HepG2 (cell line): Measurements from ENCODE around the gene OR11A1. TPM values are rescaled to one million over a fixed set of nuclear protein-coding genes. Genes with fewer than 3 reads are reported as not detected.

Experiments
- ATAC-seq: fragments of 200-7000 bp; cut with Tn5 transposase; 3 replicates; pipeline ENCODE4 v1.9.1; 2020; ENCODE audit warnings: mild to moderate bottlenecking, moderate library complexity
- BruUV-seq: library from RNA; stranded (reverse); fragments of 400-500 nt; replicated peaks from 2 replicates; lab custom pipeline; 2021; lab: Mats Ljungman, UMichigan
- CTCF ChIA-PET: fragments of 300-600 bp; formaldehyde crosslinking; extraction: SDS; loops from one replicate; lab custom pipeline; 2021; ENCODE audit warnings: low total read pairs, inconsistent platforms, low intra/inter-chr PET ratio; lab: Yijun Ruan, JAX
- POLR2A ChIA-PET: fragments of 350-600 bp; sonication (Branson Sonifier 250); formaldehyde crosslinking; loops from one replicate; lab custom pipeline; 2020; ENCODE audit warnings: antibody characterized with exemption, inconsistent platforms; lab: Yijun Ruan, JAX
- DNase-seq: peaks from one replicate; pipeline ENCODE4 v3.0.0-alpha.2; 2015; ENCODE audit warnings: low spot score
- FAIRE-seq: peaks from 3 replicates; lab custom pipeline; 2011; peaks lifted over from hg19 to GRCh38; lab: Jason Lieb, UNC
- H2AFZ ChIP-seq: one replicate; pipeline ENCODE4 v1.6.1; 2011; ENCODE audit warnings: low read length, inconsistent platforms
- H3K27ac ChIP-seq: fragments of 300-600 bp; 3 replicates; pipeline ENCODE4 v1.8.0; 2011; ENCODE audit warnings: mixed run types, mild to moderate bottlenecking, mixed read lengths, low read length, inconsistent platforms; ENCODE audit not compliant: insufficient read depth; ENCODE audit errors: extremely low read length
- H3K27me3 ChIP-seq, 2 experiments: fragments of 200-600 bp in 1 of 2; 2 replicates in 1 of 2; 3 replicates in 1 of 2; pipeline versions ENCODE4 v1.6.0 to v1.8.0; 2011; ENCODE audit warnings: low read length in 2 of 2, mild to moderate bottlenecking in 2 of 2, moderate library complexity in 2 of 2, inconsistent platforms in 1 of 2; ENCODE audit not compliant: insufficient read depth in 2 of 2, control insufficient read depth in 1 of 2
- H3K36me3 ChIP-seq, 2 experiments: fragments of 200-600 bp in 1 of 2; replicated peaks in 1 of 2; 2 replicates in 1 of 2; 3 replicates in 1 of 2; pipeline versions ENCODE4 v1.5.1 to v1.8.0; 2011; ENCODE audit warnings: low read length in 2 of 2, inconsistent platforms in 1 of 2; ENCODE audit not compliant: insufficient read depth in 2 of 2, control insufficient read depth in 1 of 2
- H3K4me1 ChIP-seq: 2 replicates; pipeline ENCODE4 v1.5.1; 2012; ENCODE audit warnings: low read length, inconsistent platforms; ENCODE audit not compliant: insufficient read depth
- H3K4me2 ChIP-seq: 2 replicates; pipeline ENCODE4 v1.6.0; 2011; ENCODE audit warnings: low read depth, low read length, inconsistent platforms
- H3K4me3 ChIP-seq, 3 experiments: fragments of 200-600 bp in 1 of 3; sonication (generic), shearing (Covaris generic) in 1 of 3; replicated peaks in 1 of 3; 2 replicates each; pipeline ENCODE4 v1.5.1; 2011 to 2016; ENCODE audit warnings: low read length in 3 of 3, inconsistent platforms in 2 of 3, low read depth in 2 of 3, mild to moderate bottlenecking in 2 of 3, control low read depth in 1 of 3, mixed read lengths in 1 of 3; ENCODE audit not compliant: insufficient read depth in 1 of 3
- H3K79me2 ChIP-seq: one replicate; pipeline ENCODE4 v1.6.1; 2011; ENCODE audit warnings: low read length, inconsistent platforms; ENCODE audit not compliant: insufficient read depth
- H3K9ac ChIP-seq: 2 replicates; pipeline ENCODE4 v1.6.0; 2011; ENCODE audit warnings: mild to moderate bottlenecking, low read depth, low read length, inconsistent platforms; ENCODE audit not compliant: insufficient read depth
- H3K9me3 ChIP-seq: 2 replicates; pipeline ENCODE4 v1.5.1; 2012; ENCODE audit warnings: mild to moderate bottlenecking, low read length
- H4K20me1 ChIP-seq: 2 replicates; pipeline ENCODE4 v1.6.0; 2011; ENCODE audit warnings: inconsistent platforms, mild to moderate bottlenecking, low read length, moderate library complexity; ENCODE audit not compliant: insufficient read depth
- CTCF ChIP-seq: sonication (generic); formaldehyde crosslinking; IDR thresholded peaks from 2 replicates; pipeline ENCODE4 v1.5.0; 2020; ENCODE audit warnings: mild to moderate bottlenecking, missing genetic modification reagents, moderate library complexity
- JUNB ChIP-seq: sonication (generic); formaldehyde crosslinking; IDR thresholded peaks from 2 replicates; pipeline ENCODE4 v1.8.0; 2022; ENCODE audit warnings: missing genetic modification reagents, mild to moderate bottlenecking, borderline replicate concordance
- MAFF ChIP-seq: IDR thresholded peaks from 2 replicates; pipeline ENCODE4 v1.6.1; 2011; ENCODE audit warnings: low read depth, low read length, improper control_type of control experiment
- PRDM10 ChIP-seq: sonication (generic); formaldehyde crosslinking; IDR thresholded peaks from 2 replicates; pipeline ENCODE4 v1.4.0; 2020; ENCODE audit warnings: low read depth, missing genetic modification reagents
- SALL2 ChIP-seq: sonication (generic); formaldehyde crosslinking; IDR thresholded peaks from 2 replicates; pipeline ENCODE4 v1.8.1; 2023; ENCODE audit warnings: mild to moderate bottlenecking, missing genetic modification reagents, inconsistent platforms
- SSRP1 ChIP-seq: IDR thresholded peaks from 2 replicates; pipeline ENCODE4 v1.6.1; 2016; ENCODE audit warnings: control low read depth
- U2AF2 ChIP-seq: fragments of 200-400 bp; formaldehyde crosslinking; IDR thresholded peaks from 2 replicates; pipeline ENCODE4 v1.6.1; 2017; ENCODE audit warnings: low read depth, mild to moderate bottlenecking, low read length
- ZMAT5 ChIP-seq: sonication (generic); formaldehyde crosslinking; IDR thresholded peaks from 2 replicates; pipeline ENCODE4 v1.5.0; 2020; ENCODE audit warnings: mild to moderate bottlenecking, low read depth, missing genetic modification reagents, borderline replicate concordance
- ZNF264 ChIP-seq: sonication (generic); formaldehyde crosslinking; IDR thresholded peaks from 2 replicates; pipeline ENCODE4 v1.4.0; 2020; ENCODE audit warnings: missing genetic modification reagents
- ZNF512 ChIP-seq: sonication (generic); formaldehyde crosslinking; IDR thresholded peaks from 2 replicates; pipeline ENCODE4 v1.4.0; 2020; ENCODE audit warnings: mild to moderate bottlenecking, missing genetic modification reagents
- ZNF563 ChIP-seq: sonication (generic); formaldehyde crosslinking; IDR thresholded peaks from 2 replicates; pipeline ENCODE4 v1.8.0; 2022; ENCODE audit warnings: mild to moderate bottlenecking, moderate library complexity, missing genetic modification reagents
- WGBS: methylation state at CpG from one replicate; pipeline ENCODE4 v1.1.6; 2017; ENCODE audit warnings: low lambda C conversion rate; 5-methylcytosine and 5-hydroxymethylcytosine counted together
- in situ Hi-C: cut with HindIII; loops from 2 replicates; pipeline ENCODE4 v1.10.0; 2017; ENCODE audit warnings: low pct_unique_long_range_greater_than_20kb; ENCODE audit not compliant: extremely low pct_ligation_motif_present
- intact Hi-C: fragments of 100-400 bp; cut with micrococcal nuclease; formaldehyde crosslinking; loops from one replicate; pipeline ENCODE4 v1.10.0; 2022; ENCODE audit not compliant: unreplicated experiment
- polyA plus RNA-seq, 8 experiments: library from polyadenylated mRNA; depleted of rRNA in 3 of 8; stranded (reverse) in 7 of 8; unstranded in 1 of 8; fragments of >200 nt; fragmentation: Illumina TruSeq in 4 of 8; extraction: Trizol in 4 of 8; gene quantifications; 2 replicates each; pipeline versions ENCODE4 v1.2.1 to v1.2.3, GENCODE V29; 2011 to 2016; ENCODE audit warnings: low read depth in 4 of 8, missing spikeins in 1 of 8, mixed read lengths in 1 of 8; ENCODE audit not compliant: insufficient read depth in 1 of 8
- total RNA-seq, 5 experiments: library from RNA; depleted of rRNA; stranded (reverse); fragments of >200 nt; fragmentation: Illumina TruSeq; extraction: Trizol; gene quantifications; 2 replicates each; pipeline ENCODE4 v1.2.3, GENCODE V29; 2016; ENCODE audit warnings: low read depth in 1 of 5

Gene OR11A1
- total and polyA plus RNA-seq, 2 of the 13 experiments (the other 11 are each of a cell fraction or from before 2014, with no cell fraction given): not detected

- Histone ChIP-seq H3K79me2 (no peaks in the 10 kb centered on the region), H3K4me1 (no peaks in the 10 kb centered on the region), H3K9me3 (no peaks in the 10 kb centered on the region), H2AFZ (no peak overlapping the region), H3K27me3 (no peaks in the 10 kb centered on the region), H3K4me3 (no peak overlapping the region), H3K9ac (no peak overlapping the region), H3K4me2 (no peak overlapping the region), H4K20me1 (no peaks in the 10 kb centered on the region), H3K27ac (no peak overlapping the region)
- in situ Hi-C loops: no loop called here
- DNase-seq: no peak
- BruUV-seq: no TSS peak
- 26% methylated on average over 5 of the region's 5 CpGs for WGBS
- no peak for FAIRE-seq
- intact Hi-C loops: no loop called here
- POLR2A ChIA-PET: no interaction called here
- TF ChIP-seq MAFF: no peak
- no peak for TF ChIP-seq U2AF2
- no peak for TF ChIP-seq ZNF563 (CRISPR knock-in tag)
- no peak for TF ChIP-seq PRDM10 (CRISPR knock-in tag)
- no peak for TF ChIP-seq ZMAT5
- no peak for TF ChIP-seq CTCF (CRISPR knock-in tag)
- no peak for TF ChIP-seq ZNF512 (CRISPR knock-in tag)
- no peak for TF ChIP-seq SALL2 (CRISPR knock-in tag)
- TF ChIP-seq ZNF264 (CRISPR knock-in tag): no peak
- TF ChIP-seq JUNB: no peak
- TF ChIP-seq SSRP1 (CRISPR knock-in tag): no peak
- TF ChIP-seq, all 625 proteins: peak for 0
- ATAC-seq: no peak
- H3K36me3 ChIP-seq: no peaks in the 10 kb centered on the region
- CTCF ChIA-PET: no interaction called here
Observed at GRCh38 chr6:29487131-29487530, 30.3 kb upstream of the OR11A1 start.
